HL-60 (cell line): ENCODE measurements around the gene ARMH3.

Source experiments
- DNase-seq, 2 experiments: peaks; one replicate each; pipeline ENCODE4 v3.0.0-alpha.2; 2010 to 2020; ENCODE audit warnings: low read depth in 1 of 2, low spot score in 1 of 2
- H3K27ac ChIP-seq: fragments of 250-450 bp; sonication (Bioruptor Pico); replicated peaks from 2 replicates; pipeline ENCODE4 v1.5.1; 2020; ENCODE audit warnings: mild to moderate bottlenecking, moderate library complexity
- H3K27me3 ChIP-seq: fragments of 250-450 bp; sonication (Bioruptor Pico); 2 replicates; pipeline ENCODE4 v1.5.1; 2021; ENCODE audit warnings: mild to moderate bottlenecking, moderate library complexity; ENCODE audit not compliant: insufficient read depth, poor library complexity, severe bottlenecking
- H3K4me3 ChIP-seq: replicated peaks from 2 replicates; pipeline ENCODE4 v1.5.1; 2011; ENCODE audit warnings: mild to moderate bottlenecking, control low read depth, low read length; ENCODE audit not compliant: insufficient read depth
- GABPA ChIP-seq: IDR thresholded peaks from 2 replicates; pipeline ENCODE4 v1.6.1; 2012; ENCODE audit warnings: low read depth
- POLR2AphosphoS5 ChIP-seq: IDR thresholded peaks from 2 replicates; pipeline ENCODE4 v1.6.1; 2012; ENCODE audit warnings: low read depth
- SPI1 ChIP-seq: IDR thresholded peaks from 2 replicates; pipeline ENCODE4 v1.6.1; 2012; ENCODE audit warnings: low read depth, mild to moderate bottlenecking, borderline replicate concordance
- TF ChIP-seq, protein P1 (sequence below): IDR thresholded peaks from one replicate; pipeline ENCODE4 v1.5.1; 2011; ENCODE audit warnings: low read length, control low read depth, inconsistent platforms; ENCODE audit not compliant: insufficient read depth
- TF ChIP-seq, protein P2 (sequence below): IDR thresholded peaks from 2 replicates; pipeline ENCODE4 v1.6.1; 2012; ENCODE audit warnings: low read depth; ENCODE audit not compliant: insufficient replicate concordance

ARMH3 gene

DNA sequence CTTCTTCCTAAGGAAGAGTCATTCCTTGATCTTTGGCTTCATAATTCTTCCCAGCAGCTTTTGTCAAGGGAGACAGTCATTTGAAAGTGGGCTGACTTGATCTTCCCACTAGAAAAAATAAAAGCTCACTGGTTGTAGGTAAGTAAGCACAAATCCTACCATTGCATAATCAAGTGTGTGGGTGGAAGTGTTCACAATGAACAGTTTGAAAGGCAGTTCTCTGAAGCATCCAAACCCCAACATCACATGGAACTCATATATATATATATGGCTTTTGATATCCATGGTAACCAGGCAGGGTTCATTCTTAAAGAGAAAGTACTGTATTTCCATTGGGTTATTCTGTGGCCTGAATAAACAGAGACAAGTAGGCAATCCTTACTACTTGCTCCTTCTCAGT lies 51.6 kb downstream of the ARMH3 start:
- DNase-seq, result no peak
- no peak overlapping the region for H3K27ac ChIP-seq
- no peak for TF ChIP-seq SPI1
- no peak for TF ChIP-seq GABPA
- no peaks in the 10 kb centered on the region for H3K27me3 ChIP-seq
- no peak overlapping the region for H3K4me3 ChIP-seq

DNA sequence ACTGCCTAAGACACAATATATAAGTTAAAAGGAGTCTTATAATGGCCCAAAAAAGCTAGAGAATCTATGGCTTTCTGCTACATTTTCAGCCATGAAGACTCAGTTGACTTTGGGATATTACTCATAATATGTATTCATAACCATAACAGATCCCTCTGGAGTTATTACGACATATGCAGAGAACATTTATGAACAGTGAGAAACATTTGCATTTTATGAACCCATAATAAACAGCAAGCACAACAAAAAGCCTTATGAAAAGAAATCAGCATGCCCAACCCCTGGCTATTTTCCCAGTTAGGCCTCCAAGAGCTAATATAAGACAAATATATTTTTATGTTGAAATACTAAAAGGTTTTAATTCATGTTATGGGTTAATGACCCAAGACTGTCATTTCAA lies 52.4 kb downstream of the ARMH3 start:
- H3K27ac ChIP-seq, result no peak overlapping the region
- no peak overlapping the region for H3K4me3 ChIP-seq
- H3K27me3 ChIP-seq, result no peaks in the 10 kb centered on the region
- no peak for DNase-seq
- TF ChIP-seq SPI1 (no peak), GABPA (no peak), POLR2AphosphoS5 (no peak)
- TF ChIP-seq, protein P1, sequence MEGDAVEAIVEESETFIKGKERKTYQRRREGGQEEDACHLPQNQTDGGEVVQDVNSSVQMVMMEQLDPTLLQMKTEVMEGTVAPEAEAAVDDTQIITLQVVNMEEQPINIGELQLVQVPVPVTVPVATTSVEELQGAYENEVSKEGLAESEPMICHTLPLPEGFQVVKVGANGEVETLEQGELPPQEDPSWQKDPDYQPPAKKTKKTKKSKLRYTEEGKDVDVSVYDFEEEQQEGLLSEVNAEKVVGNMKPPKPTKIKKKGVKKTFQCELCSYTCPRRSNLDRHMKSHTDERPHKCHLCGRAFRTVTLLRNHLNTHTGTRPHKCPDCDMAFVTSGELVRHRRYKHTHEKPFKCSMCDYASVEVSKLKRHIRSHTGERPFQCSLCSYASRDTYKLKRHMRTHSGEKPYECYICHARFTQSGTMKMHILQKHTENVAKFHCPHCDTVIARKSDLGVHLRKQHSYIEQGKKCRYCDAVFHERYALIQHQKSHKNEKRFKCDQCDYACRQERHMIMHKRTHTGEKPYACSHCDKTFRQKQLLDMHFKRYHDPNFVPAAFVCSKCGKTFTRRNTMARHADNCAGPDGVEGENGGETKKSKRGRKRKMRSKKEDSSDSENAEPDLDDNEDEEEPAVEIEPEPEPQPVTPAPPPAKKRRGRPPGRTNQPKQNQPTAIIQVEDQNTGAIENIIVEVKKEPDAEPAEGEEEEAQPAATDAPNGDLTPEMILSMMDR, result no peak
- TF ChIP-seq, protein P2, sequence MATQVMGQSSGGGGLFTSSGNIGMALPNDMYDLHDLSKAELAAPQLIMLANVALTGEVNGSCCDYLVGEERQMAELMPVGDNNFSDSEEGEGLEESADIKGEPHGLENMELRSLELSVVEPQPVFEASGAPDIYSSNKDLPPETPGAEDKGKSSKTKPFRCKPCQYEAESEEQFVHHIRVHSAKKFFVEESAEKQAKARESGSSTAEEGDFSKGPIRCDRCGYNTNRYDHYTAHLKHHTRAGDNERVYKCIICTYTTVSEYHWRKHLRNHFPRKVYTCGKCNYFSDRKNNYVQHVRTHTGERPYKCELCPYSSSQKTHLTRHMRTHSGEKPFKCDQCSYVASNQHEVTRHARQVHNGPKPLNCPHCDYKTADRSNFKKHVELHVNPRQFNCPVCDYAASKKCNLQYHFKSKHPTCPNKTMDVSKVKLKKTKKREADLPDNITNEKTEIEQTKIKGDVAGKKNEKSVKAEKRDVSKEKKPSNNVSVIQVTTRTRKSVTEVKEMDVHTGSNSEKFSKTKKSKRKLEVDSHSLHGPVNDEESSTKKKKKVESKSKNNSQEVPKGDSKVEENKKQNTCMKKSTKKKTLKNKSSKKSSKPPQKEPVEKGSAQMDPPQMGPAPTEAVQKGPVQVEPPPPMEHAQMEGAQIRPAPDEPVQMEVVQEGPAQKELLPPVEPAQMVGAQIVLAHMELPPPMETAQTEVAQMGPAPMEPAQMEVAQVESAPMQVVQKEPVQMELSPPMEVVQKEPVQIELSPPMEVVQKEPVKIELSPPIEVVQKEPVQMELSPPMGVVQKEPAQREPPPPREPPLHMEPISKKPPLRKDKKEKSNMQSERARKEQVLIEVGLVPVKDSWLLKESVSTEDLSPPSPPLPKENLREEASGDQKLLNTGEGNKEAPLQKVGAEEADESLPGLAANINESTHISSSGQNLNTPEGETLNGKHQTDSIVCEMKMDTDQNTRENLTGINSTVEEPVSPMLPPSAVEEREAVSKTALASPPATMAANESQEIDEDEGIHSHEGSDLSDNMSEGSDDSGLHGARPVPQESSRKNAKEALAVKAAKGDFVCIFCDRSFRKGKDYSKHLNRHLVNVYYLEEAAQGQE, result no peak

DNA sequence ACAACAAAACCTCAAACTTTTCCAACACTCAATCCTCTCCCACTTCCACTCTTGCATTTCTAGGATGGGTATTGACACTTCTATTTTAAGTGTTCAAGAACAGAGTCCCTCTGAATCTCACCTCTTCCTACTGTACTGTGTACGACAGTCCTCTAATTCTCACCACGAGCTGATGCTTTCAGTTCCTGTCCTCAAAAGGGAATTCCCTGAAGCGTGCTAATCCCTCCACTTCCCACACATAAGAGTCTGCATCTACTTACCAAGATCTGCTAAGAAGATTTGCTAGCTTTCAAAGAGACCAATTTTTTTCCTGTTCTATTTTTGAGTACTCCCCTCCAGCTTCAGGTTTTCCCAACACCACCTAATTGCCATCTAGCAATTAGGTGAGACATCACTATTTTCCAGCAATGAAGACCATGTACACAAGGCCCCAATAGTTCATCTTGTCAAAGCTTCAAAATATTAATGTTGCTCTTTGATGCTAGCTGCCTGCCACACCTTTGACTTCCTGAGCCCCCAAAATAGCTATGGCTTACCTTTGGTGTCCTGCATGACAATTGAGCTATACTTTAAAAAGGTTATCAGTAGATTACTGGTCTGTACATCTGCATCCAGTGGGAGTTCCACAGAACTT lies 54.4 kb downstream of the ARMH3 start:
- Histone ChIP-seq H3K27me3 (no peaks in the 10 kb centered on the region), H3K27ac (no peak overlapping the region), H3K4me3 (no peak overlapping the region)
- TF ChIP-seq SPI1 (no peak), POLR2AphosphoS5 (no peak), GABPA (no peak)
- TF ChIP-seq, protein P1, result no peak
- TF ChIP-seq, protein P2, result no peak
- no peak for DNase-seq

DNA sequence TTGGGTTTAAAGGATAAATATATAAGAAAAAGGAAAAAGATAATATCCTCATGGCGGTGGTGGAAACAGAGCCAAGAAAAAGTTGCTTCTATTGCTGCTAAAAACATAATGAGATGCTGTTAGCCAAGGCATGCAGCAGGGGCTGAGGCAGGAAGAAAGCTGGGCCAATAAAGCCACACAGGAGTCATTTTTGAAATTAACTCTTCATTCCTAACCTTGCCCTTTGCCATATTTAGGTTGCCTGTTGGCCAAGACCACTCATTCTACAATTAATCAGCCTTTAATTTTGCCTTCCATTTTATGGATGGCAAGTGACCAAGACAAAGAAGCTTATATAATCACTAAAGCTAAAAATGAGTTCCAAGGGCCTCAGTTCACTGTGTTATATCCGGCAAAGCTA lies 58.2 kb downstream of the ARMH3 start:
- Histone ChIP-seq H3K27me3 (no peaks in the 10 kb centered on the region), H3K27ac (no peak overlapping the region), H3K4me3 (no peak overlapping the region)
- TF ChIP-seq GABPA (no peak), SPI1 (no peak), POLR2AphosphoS5 (no peak)
- TF ChIP-seq, protein P2, result no peak
- TF ChIP-seq, protein P1, result no peak
- DNase-seq, result no peak
